ENCODE data around the gene SSUH2. TPM values are rescaled to one million over a fixed set of nuclear protein-coding genes. Genes with fewer than 3 reads are reported as not detected.

The SSUH2 gene
- total and polyA plus RNA-seq, 2 experiments from 2014 or later: 19.7 to 21.3 TPM

GRCh38 chr3:8662594-8662993, 18.0 kb upstream of the SSUH2 start:
- peaks cover 36% of the 10 kb centered on the region for H3K4me1 ChIP-seq (ENCODE audit: insufficient read depth)
- no peaks in the 10 kb centered on the region for H3K36me3 ChIP-seq (replicated peaks; ENCODE audit: insufficient read depth, low read depth)
- H3K27me3 ChIP-seq: no peaks in the 10 kb centered on the region
- H3K9me3 ChIP-seq (ENCODE audit: low read depth): no peaks in the 10 kb centered on the region
- H3K79me2 ChIP-seq: no peaks in the 10 kb centered on the region
- WGBS (ENCODE audit: low lambda C conversion rate, missing lambda C conversion rate): 73% methylated on average over 4 of the region's 4 CpGs
- H3K27ac ChIP-seq: peak overlapping the region; percentile 92
- TF ChIP-seq EZH2phosphoT487 (IDR thresholded peaks at IDR 0.05; ENCODE audit: low read depth, severe bottlenecking, unreplicated experiment) (no peak), EZH2 (IDR thresholded peaks at IDR 0.05; ENCODE audit: borderline replicate concordance) (no peak), CTCF (IDR thresholded peaks at IDR 0.05; ENCODE audit: poor library complexity) (no peak)
- no peaks in the 10 kb centered on the region for H3K9me2 ChIP-seq (replicated peaks; ENCODE audit: insufficient read depth)
- no peak for DNase-seq (ENCODE audit: low spot score)
- no peak overlapping the region for H3K4me2 ChIP-seq
- H3K4me3 ChIP-seq: no peak overlapping the region
- no peak overlapping the region for H2AFZ ChIP-seq
- no peaks in the 10 kb centered on the region for H4K20me1 ChIP-seq (ENCODE audit: insufficient read depth, poor library complexity, severe bottlenecking)

- H3K79me2 ChIP-seq: no peaks in the 10 kb centered on the region
- H3K4me1 ChIP-seq (ENCODE audit: insufficient read depth): peaks cover 48% of the 10 kb centered on the region
- TF ChIP-seq EZH2 (IDR thresholded peaks at IDR 0.05; ENCODE audit: borderline replicate concordance) (no peak), EZH2phosphoT487 (IDR thresholded peaks at IDR 0.05; ENCODE audit: low read depth, severe bottlenecking, unreplicated experiment) (no peak), CTCF (IDR thresholded peaks at IDR 0.05; ENCODE audit: poor library complexity) (no peak)
- H3K27me3 ChIP-seq: no peaks in the 10 kb centered on the region
- no peaks in the 10 kb centered on the region for H4K20me1 ChIP-seq (ENCODE audit: insufficient read depth, poor library complexity, severe bottlenecking)
- no peak overlapping the region for H3K4me3 ChIP-seq
- no peak for DNase-seq (ENCODE audit: low spot score)
- no peak overlapping the region for H2AFZ ChIP-seq
- peak overlapping the region; percentile 92 for H3K27ac ChIP-seq
- no peaks in the 10 kb centered on the region for H3K9me3 ChIP-seq (ENCODE audit: low read depth)
- no peaks in the 10 kb centered on the region for H3K36me3 ChIP-seq (replicated peaks; ENCODE audit: insufficient read depth, low read depth)
- H3K9me2 ChIP-seq (replicated peaks; ENCODE audit: insufficient read depth): no peaks in the 10 kb centered on the region
- 41% methylated on average over 7 of the region's 7 CpGs for WGBS (ENCODE audit: low lambda C conversion rate, missing lambda C conversion rate)
- peak overlapping the region; percentile 52 for H3K4me2 ChIP-seq
Observed at GRCh38 chr3:8660175-8661118, 15.8 kb upstream of the SSUH2 start.

- H4K20me1 ChIP-seq (ENCODE audit: insufficient read depth, poor library complexity, severe bottlenecking): no peaks in the 10 kb centered on the region
- no peaks in the 10 kb centered on the region for H3K36me3 ChIP-seq (replicated peaks; ENCODE audit: insufficient read depth, low read depth)
- no peak for TF ChIP-seq CTCF (IDR thresholded peaks at IDR 0.05; ENCODE audit: poor library complexity)
- TF ChIP-seq EZH2phosphoT487 (IDR thresholded peaks at IDR 0.05; ENCODE audit: low read depth, severe bottlenecking, unreplicated experiment): no peak
- TF ChIP-seq EZH2 (IDR thresholded peaks at IDR 0.05; ENCODE audit: borderline replicate concordance): no peak
- no peak for DNase-seq (ENCODE audit: low spot score)
- no peaks in the 10 kb centered on the region for H3K79me2 ChIP-seq
- H3K4me2 ChIP-seq: peak overlapping the region; percentile 30
- H3K9me3 ChIP-seq (ENCODE audit: low read depth): no peaks in the 10 kb centered on the region
- no peaks in the 10 kb centered on the region for H3K27me3 ChIP-seq
- peaks cover 48% of the 10 kb centered on the region for H3K4me1 ChIP-seq (ENCODE audit: insufficient read depth)
- WGBS (ENCODE audit: low lambda C conversion rate, missing lambda C conversion rate): 93% methylated on average over 4 of the region's 4 CpGs
- H2AFZ ChIP-seq: no peak overlapping the region
- H3K9me2 ChIP-seq (replicated peaks; ENCODE audit: insufficient read depth): no peaks in the 10 kb centered on the region
- no peak overlapping the region for H3K4me3 ChIP-seq
- peak overlapping the region; percentile 92 for H3K27ac ChIP-seq
Observed at GRCh38 chr3:8659242-8659641, 14.6 kb upstream of the SSUH2 start.
